ENCODE results near the gene MAS1. TPM values are rescaled to one million over a fixed set of nuclear protein-coding genes. Genes with fewer than 3 reads are reported as not detected.

Gene MAS1
- total RNA-seq, 1 donor from 2014 or later, result not detected

- no peaks in the 10 kb centered on the region for H3K36me3 Mint-ChIP-seq (ENCODE audit: unreplicated experiment)
- H3K27me3 Mint-ChIP-seq (ENCODE audit: unreplicated experiment), result no peaks in the 10 kb centered on the region
- H3K4me3 Mint-ChIP-seq (ENCODE audit: unreplicated experiment), result no peak overlapping the region
- no peaks in the 10 kb centered on the region for H3K4me1 Mint-ChIP-seq (ENCODE audit: low read depth, unreplicated experiment)
- TF ChIP-seq, protein P1, sequence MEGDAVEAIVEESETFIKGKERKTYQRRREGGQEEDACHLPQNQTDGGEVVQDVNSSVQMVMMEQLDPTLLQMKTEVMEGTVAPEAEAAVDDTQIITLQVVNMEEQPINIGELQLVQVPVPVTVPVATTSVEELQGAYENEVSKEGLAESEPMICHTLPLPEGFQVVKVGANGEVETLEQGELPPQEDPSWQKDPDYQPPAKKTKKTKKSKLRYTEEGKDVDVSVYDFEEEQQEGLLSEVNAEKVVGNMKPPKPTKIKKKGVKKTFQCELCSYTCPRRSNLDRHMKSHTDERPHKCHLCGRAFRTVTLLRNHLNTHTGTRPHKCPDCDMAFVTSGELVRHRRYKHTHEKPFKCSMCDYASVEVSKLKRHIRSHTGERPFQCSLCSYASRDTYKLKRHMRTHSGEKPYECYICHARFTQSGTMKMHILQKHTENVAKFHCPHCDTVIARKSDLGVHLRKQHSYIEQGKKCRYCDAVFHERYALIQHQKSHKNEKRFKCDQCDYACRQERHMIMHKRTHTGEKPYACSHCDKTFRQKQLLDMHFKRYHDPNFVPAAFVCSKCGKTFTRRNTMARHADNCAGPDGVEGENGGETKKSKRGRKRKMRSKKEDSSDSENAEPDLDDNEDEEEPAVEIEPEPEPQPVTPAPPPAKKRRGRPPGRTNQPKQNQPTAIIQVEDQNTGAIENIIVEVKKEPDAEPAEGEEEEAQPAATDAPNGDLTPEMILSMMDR (IDR thresholded peaks at IDR 0.05; ENCODE audit: partially characterized antibody, unreplicated experiment), result no peak
- H3K9me3 Mint-ChIP-seq (ENCODE audit: unreplicated experiment), result no peaks in the 10 kb centered on the region
- H3K27ac Mint-ChIP-seq (ENCODE audit: unreplicated experiment), result no peak overlapping the region
- DNase-seq, result no peak
Observed at GRCh38 chr6:159878341-159878740, 12.4 kb upstream of the MAS1 start.

GRCh38 chr6:159879856-159880255 lies 10.9 kb upstream of the MAS1 start:
- H3K4me1 Mint-ChIP-seq (ENCODE audit: low read depth, unreplicated experiment), result no peaks in the 10 kb centered on the region
- H3K36me3 Mint-ChIP-seq (ENCODE audit: unreplicated experiment), result no peaks in the 10 kb centered on the region
- TF ChIP-seq, protein P1 (IDR thresholded peaks at IDR 0.05; ENCODE audit: partially characterized antibody, unreplicated experiment), result no peak
- no peak overlapping the region for H3K27ac Mint-ChIP-seq (ENCODE audit: unreplicated experiment)
- H3K4me3 Mint-ChIP-seq (ENCODE audit: unreplicated experiment), result no peak overlapping the region
- DNase-seq, result no peak
- H3K27me3 Mint-ChIP-seq (ENCODE audit: unreplicated experiment), result no peaks in the 10 kb centered on the region
- no peaks in the 10 kb centered on the region for H3K9me3 Mint-ChIP-seq (ENCODE audit: unreplicated experiment)

- no peak overlapping the region for H3K27ac Mint-ChIP-seq (ENCODE audit: unreplicated experiment)
- H3K9me3 Mint-ChIP-seq (ENCODE audit: unreplicated experiment), result no peaks in the 10 kb centered on the region
- no peaks in the 10 kb centered on the region for H3K4me1 Mint-ChIP-seq (ENCODE audit: low read depth, unreplicated experiment)
- TF ChIP-seq, protein P1 (IDR thresholded peaks at IDR 0.05; ENCODE audit: partially characterized antibody, unreplicated experiment), result no peak
- DNase-seq, result no peak
- H3K36me3 Mint-ChIP-seq (ENCODE audit: unreplicated experiment), result no peaks in the 10 kb centered on the region
- no peaks in the 10 kb centered on the region for H3K27me3 Mint-ChIP-seq (ENCODE audit: unreplicated experiment)
- no peak overlapping the region for H3K4me3 Mint-ChIP-seq (ENCODE audit: unreplicated experiment)
Observed at GRCh38 chr6:159880412-159880975, 10.3 kb upstream of the MAS1 start.

DNA sequence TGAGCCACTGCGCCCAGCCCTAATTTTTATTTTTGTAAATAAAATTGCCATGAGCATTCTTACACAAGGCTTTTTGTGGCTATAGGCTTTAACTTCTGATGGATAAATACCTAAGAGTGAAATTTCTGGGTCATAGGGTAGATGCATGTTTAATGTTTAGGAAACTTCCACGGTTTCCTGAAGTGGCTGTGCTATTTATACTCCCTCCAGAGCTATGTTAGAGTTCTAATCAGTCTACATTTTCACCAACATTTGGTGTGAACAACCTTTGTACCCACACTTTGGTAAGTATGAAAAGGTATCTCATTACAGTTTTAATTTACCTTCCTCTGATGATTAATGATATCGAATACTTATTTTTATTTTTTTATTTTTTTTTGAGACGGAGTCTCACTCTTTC lies 6.1 kb upstream of the MAS1 start:
- TF ChIP-seq, protein P1 (IDR thresholded peaks at IDR 0.05; ENCODE audit: partially characterized antibody, unreplicated experiment), result no peak
- no peaks in the 10 kb centered on the region for H3K4me1 Mint-ChIP-seq (ENCODE audit: low read depth, unreplicated experiment)
- H3K9me3 Mint-ChIP-seq (ENCODE audit: unreplicated experiment), result no peaks in the 10 kb centered on the region
- no peak for DNase-seq
- no peak overlapping the region for H3K4me3 Mint-ChIP-seq (ENCODE audit: unreplicated experiment)
- no peaks in the 10 kb centered on the region for H3K36me3 Mint-ChIP-seq (ENCODE audit: unreplicated experiment)
- H3K27me3 Mint-ChIP-seq (ENCODE audit: unreplicated experiment), result no peaks in the 10 kb centered on the region
- no peak overlapping the region for H3K27ac Mint-ChIP-seq (ENCODE audit: unreplicated experiment)

DNA sequence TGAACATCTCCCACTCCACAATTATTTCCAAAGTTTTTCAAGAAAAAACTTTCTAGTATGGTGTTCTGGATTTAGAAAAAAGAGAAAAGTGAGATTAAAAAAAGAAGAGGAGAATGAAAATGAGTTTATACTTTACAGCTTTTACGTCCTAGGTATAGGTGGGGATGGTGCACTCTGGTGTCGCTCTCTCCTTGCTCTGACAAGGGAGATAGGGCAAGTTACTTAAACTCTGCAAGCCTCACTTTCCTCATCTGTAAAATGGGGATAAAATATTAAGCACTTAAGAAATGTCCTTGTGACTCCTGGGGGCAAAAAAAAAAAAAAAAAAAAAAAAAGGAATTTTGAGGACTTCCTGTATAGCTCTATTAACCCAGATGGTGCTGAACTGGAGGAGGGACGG lies 4.5 kb upstream of the MAS1 start:
- H3K4me1 Mint-ChIP-seq (ENCODE audit: low read depth, unreplicated experiment), result no peaks in the 10 kb centered on the region
- no peaks in the 10 kb centered on the region for H3K36me3 Mint-ChIP-seq (ENCODE audit: unreplicated experiment)
- H3K4me3 Mint-ChIP-seq (ENCODE audit: unreplicated experiment), result no peak overlapping the region
- H3K27me3 Mint-ChIP-seq (ENCODE audit: unreplicated experiment), result no peaks in the 10 kb centered on the region
- no peak for DNase-seq
- H3K9me3 Mint-ChIP-seq (ENCODE audit: unreplicated experiment), result no peaks in the 10 kb centered on the region
- TF ChIP-seq, protein P1 (IDR thresholded peaks at IDR 0.05; ENCODE audit: partially characterized antibody, unreplicated experiment), result no peak
- H3K27ac Mint-ChIP-seq (ENCODE audit: unreplicated experiment), result no peak overlapping the region

Measured in glutamatergic neuron (in vitro differentiated cells).